Measurements from ENCODE around the gene PDLIM5.

PDLIM5 gene

GRCh38 chr4:94483895-94484294, 32.2 kb downstream of the PDLIM5 start:
- no peak overlapping the region for H3K4me3 ChIP-seq (ENCODE audit: low read depth, low read length)
- TF ChIP-seq, protein P1, sequence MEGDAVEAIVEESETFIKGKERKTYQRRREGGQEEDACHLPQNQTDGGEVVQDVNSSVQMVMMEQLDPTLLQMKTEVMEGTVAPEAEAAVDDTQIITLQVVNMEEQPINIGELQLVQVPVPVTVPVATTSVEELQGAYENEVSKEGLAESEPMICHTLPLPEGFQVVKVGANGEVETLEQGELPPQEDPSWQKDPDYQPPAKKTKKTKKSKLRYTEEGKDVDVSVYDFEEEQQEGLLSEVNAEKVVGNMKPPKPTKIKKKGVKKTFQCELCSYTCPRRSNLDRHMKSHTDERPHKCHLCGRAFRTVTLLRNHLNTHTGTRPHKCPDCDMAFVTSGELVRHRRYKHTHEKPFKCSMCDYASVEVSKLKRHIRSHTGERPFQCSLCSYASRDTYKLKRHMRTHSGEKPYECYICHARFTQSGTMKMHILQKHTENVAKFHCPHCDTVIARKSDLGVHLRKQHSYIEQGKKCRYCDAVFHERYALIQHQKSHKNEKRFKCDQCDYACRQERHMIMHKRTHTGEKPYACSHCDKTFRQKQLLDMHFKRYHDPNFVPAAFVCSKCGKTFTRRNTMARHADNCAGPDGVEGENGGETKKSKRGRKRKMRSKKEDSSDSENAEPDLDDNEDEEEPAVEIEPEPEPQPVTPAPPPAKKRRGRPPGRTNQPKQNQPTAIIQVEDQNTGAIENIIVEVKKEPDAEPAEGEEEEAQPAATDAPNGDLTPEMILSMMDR (IDR thresholded peaks at IDR 0.05): no peak
- H2AFZ ChIP-seq: no peak overlapping the region
- H3K9me3 ChIP-seq (ENCODE audit: control insufficient read depth, low read length): no peaks in the 10 kb centered on the region
- no peaks in the 10 kb centered on the region for H3K36me3 ChIP-seq (ENCODE audit: control insufficient read depth, insufficient read depth, low read length)
- H3K27me3 ChIP-seq (ENCODE audit: control insufficient read depth, insufficient read depth, low read length): no peaks in the 10 kb centered on the region
- H3K4me2 ChIP-seq (ENCODE audit: low read length): no peak overlapping the region
- no peaks in the 10 kb centered on the region for H3K4me1 ChIP-seq
- no peak overlapping the region for H3K27ac ChIP-seq
- no peaks in the 10 kb centered on the region for H3K79me2 ChIP-seq
- no peak overlapping the region for H3K9ac ChIP-seq

DNA sequence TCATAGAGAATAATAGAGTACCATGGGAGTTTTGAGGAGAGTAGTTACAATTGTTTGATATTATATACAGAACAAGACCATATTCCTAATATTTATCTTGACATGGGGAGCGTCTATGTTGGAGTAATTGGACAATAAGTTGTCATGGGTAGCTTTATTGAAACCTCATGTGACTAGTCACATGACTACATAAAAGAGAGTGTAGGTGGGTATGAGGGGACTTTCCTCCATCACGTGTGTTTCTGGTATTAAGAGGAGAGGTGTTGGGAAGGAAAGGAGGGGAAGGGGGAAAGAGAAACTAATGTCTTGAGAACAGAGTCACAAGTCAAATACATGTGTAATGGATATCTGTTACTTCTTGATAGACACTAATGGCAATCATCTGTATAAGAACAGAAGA, 33.1 kb downstream of the PDLIM5 start:
- H3K36me3 ChIP-seq (ENCODE audit: control insufficient read depth, insufficient read depth, low read length): no peaks in the 10 kb centered on the region
- no peaks in the 10 kb centered on the region for H3K27me3 ChIP-seq (ENCODE audit: control insufficient read depth, insufficient read depth, low read length)
- H3K4me3 ChIP-seq (ENCODE audit: low read depth, low read length): no peak overlapping the region
- no peak overlapping the region for H2AFZ ChIP-seq
- no peak overlapping the region for H3K9ac ChIP-seq
- H3K27ac ChIP-seq: no peak overlapping the region
- H3K79me2 ChIP-seq: no peaks in the 10 kb centered on the region
- no peaks in the 10 kb centered on the region for H3K9me3 ChIP-seq (ENCODE audit: control insufficient read depth, low read length)
- H3K4me2 ChIP-seq (ENCODE audit: low read length): no peak overlapping the region
- TF ChIP-seq, protein P1 (IDR thresholded peaks at IDR 0.05): no peak
- H3K4me1 ChIP-seq: no peaks in the 10 kb centered on the region

GRCh38 chr4:94486372-94486801, 34.6 kb downstream of the PDLIM5 start:
- TF ChIP-seq, protein P1 (IDR thresholded peaks at IDR 0.05): no peak

GRCh38 chr4:94488670-94489069, 36.9 kb downstream of the PDLIM5 start:
- TF ChIP-seq, protein P1 (IDR thresholded peaks at IDR 0.05): no peak
- Histone ChIP-seq H3K36me3 (ENCODE audit: control insufficient read depth, insufficient read depth, low read length) (no peaks in the 10 kb centered on the region), H3K27me3 (ENCODE audit: control insufficient read depth, insufficient read depth, low read length) (no peaks in the 10 kb centered on the region), H3K79me2 (no peaks in the 10 kb centered on the region), H3K9ac (no peak overlapping the region), H3K4me2 (ENCODE audit: low read length) (no peak overlapping the region), H3K4me1 (no peaks in the 10 kb centered on the region), H3K4me3 (ENCODE audit: low read depth, low read length) (no peak overlapping the region), H3K27ac (no peak overlapping the region), H3K9me3 (ENCODE audit: control insufficient read depth, low read length) (no peaks in the 10 kb centered on the region), H2AFZ (no peak overlapping the region)

More at GRCh38 chr4:94486372-94486801, 34.6 kb downstream of the PDLIM5 start:
- Histone ChIP-seq H3K36me3 (ENCODE audit: control insufficient read depth, insufficient read depth, low read length) (no peaks in the 10 kb centered on the region), H3K4me3 (ENCODE audit: low read depth, low read length) (no peak overlapping the region), H3K9me3 (ENCODE audit: control insufficient read depth, low read length) (no peaks in the 10 kb centered on the region), H3K27me3 (ENCODE audit: control insufficient read depth, insufficient read depth, low read length) (no peaks in the 10 kb centered on the region), H3K27ac (no peak overlapping the region), H3K4me2 (ENCODE audit: low read length) (no peak overlapping the region), H3K9ac (no peak overlapping the region), H3K79me2 (no peaks in the 10 kb centered on the region), H2AFZ (no peak overlapping the region), H3K4me1 (no peaks in the 10 kb centered on the region)

GRCh38 chr4:94489098-94489497, 37.4 kb downstream of the PDLIM5 start:
- Histone ChIP-seq H2AFZ (no peak overlapping the region), H3K36me3 (ENCODE audit: control insufficient read depth, insufficient read depth, low read length) (no peaks in the 10 kb centered on the region), H3K4me1 (no peaks in the 10 kb centered on the region), H3K4me2 (ENCODE audit: low read length) (no peak overlapping the region), H3K9me3 (ENCODE audit: control insufficient read depth, low read length) (no peaks in the 10 kb centered on the region), H3K27ac (no peak overlapping the region), H3K79me2 (no peaks in the 10 kb centered on the region), H3K27me3 (ENCODE audit: control insufficient read depth, insufficient read depth, low read length) (no peaks in the 10 kb centered on the region), H3K4me3 (ENCODE audit: low read depth, low read length) (no peak overlapping the region), H3K9ac (no peak overlapping the region)
- TF ChIP-seq, protein P1 (IDR thresholded peaks at IDR 0.05): no peak

All from parathyroid adenoma (tissue), 2 donors.